ENCODE data around the gene USH1G.

Gene USH1G

GRCh38 chr17:74960570-74961342, 37.7 kb upstream of the USH1G start:
- no peak for DNase-seq (ENCODE audit: extremely low read depth, low read depth)
- TF ChIP-seq CTCF (IDR thresholded peaks at IDR 0.05; ENCODE audit: low read depth, low read length, missing control alignments) = peak; percentile 16
- no peak overlapping the region for H3K4me3 ChIP-seq (replicated peaks; ENCODE audit: low read depth, low read length)

- no peak overlapping the region for H3K4me3 ChIP-seq (replicated peaks; ENCODE audit: low read depth, low read length)
- no peak for TF ChIP-seq CTCF (IDR thresholded peaks at IDR 0.05; ENCODE audit: low read depth, low read length, missing control alignments)
- DNase-seq (ENCODE audit: extremely low read depth, low read depth) = no peak
These were observed 36.9 kb upstream of the USH1G start for GRCh38 chr17:74959826-74960515.

GRCh38 chr17:74957935-74958740, 35.1 kb upstream of the USH1G start:
- DNase-seq (ENCODE audit: extremely low read depth, low read depth) = no peak
- TF ChIP-seq CTCF (IDR thresholded peaks at IDR 0.05; ENCODE audit: low read depth, low read length, missing control alignments) = peak; percentile 91
- no peak overlapping the region for H3K4me3 ChIP-seq (replicated peaks; ENCODE audit: low read depth, low read length)

- no peak overlapping the region for H3K4me3 ChIP-seq (replicated peaks; ENCODE audit: low read depth, low read length)
- no peak for TF ChIP-seq CTCF (IDR thresholded peaks at IDR 0.05; ENCODE audit: low read depth, low read length, missing control alignments)
- DNase-seq (ENCODE audit: extremely low read depth, low read depth) = no peak
These were observed 33.0 kb upstream of the USH1G start for GRCh38 chr17:74956093-74956492.

- TF ChIP-seq CTCF (IDR thresholded peaks at IDR 0.05; ENCODE audit: low read depth, low read length, missing control alignments) = no peak
- no peak for DNase-seq (ENCODE audit: extremely low read depth, low read depth)
- H3K4me3 ChIP-seq (replicated peaks; ENCODE audit: low read depth, low read length) = no peak overlapping the region
These were observed 31.8 kb upstream of the USH1G start for GRCh38 chr17:74954665-74955421.

GRCh38 chr17:74954115-74954514, 31.1 kb upstream of the USH1G start:
- H3K4me3 ChIP-seq (replicated peaks; ENCODE audit: low read depth, low read length) = no peak overlapping the region
- no peak for TF ChIP-seq CTCF (IDR thresholded peaks at IDR 0.05; ENCODE audit: low read depth, low read length, missing control alignments)
- no peak for DNase-seq (ENCODE audit: extremely low read depth, low read depth)
